ENCODE results near the gene SLC37A3.

DNA sequence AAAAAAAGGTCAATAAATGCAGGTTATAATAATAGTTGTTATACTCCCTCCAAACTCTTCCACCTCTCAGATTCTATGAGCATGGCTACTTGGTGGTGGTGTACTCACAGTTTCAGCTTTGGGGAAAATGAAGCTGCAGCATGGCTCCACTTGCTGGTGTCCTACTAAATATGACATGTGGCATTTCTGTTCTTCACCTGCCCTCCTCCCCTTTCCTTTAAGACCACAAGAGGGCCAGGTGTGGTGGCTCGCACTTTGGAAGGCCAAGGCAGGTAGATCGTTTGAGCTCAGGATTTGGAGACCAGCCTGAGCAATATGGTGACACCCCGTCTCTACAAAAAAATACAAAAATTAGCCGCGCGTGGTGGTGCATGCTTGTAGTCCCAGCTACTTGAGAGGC is 101.1 kb downstream of the SLC37A3 start:
- TF ChIP-seq POLR2A (IDR thresholded peaks at IDR 0.05; ENCODE audit: low read depth, low read length) = no peak
- no peak for TF ChIP-seq POLR2AphosphoS5 (IDR thresholded peaks at IDR 0.05; ENCODE audit: low read depth, low read length)
- no peak for TF ChIP-seq TAF1 (IDR thresholded peaks at IDR 0.05; ENCODE audit: borderline replicate concordance, low read depth, low read length)

Measured in GM12892 (cell line).